ENCODE data around the gene EYA2.

DNA sequence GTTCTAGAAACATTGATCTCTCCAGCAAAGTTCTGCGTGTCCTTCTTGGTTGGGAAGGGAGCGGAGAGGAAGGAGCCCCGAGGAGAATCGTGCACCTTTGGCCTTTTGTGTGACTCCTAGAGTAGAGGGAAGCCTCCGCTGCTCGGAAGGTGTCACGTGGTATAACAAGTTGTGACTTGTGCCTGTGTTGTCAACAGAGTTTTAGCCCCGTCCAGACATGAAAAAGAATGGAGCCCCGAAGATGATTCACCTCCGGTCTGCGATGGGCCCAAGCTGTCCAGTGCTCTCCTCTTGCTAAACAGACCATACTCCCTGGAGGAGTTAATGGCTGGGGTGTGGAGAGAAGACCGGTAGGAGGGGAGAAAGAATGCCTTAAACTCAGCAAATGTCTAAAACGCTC, 7.0 kb downstream of the EYA2 start:
- TF ChIP-seq, protein P1, sequence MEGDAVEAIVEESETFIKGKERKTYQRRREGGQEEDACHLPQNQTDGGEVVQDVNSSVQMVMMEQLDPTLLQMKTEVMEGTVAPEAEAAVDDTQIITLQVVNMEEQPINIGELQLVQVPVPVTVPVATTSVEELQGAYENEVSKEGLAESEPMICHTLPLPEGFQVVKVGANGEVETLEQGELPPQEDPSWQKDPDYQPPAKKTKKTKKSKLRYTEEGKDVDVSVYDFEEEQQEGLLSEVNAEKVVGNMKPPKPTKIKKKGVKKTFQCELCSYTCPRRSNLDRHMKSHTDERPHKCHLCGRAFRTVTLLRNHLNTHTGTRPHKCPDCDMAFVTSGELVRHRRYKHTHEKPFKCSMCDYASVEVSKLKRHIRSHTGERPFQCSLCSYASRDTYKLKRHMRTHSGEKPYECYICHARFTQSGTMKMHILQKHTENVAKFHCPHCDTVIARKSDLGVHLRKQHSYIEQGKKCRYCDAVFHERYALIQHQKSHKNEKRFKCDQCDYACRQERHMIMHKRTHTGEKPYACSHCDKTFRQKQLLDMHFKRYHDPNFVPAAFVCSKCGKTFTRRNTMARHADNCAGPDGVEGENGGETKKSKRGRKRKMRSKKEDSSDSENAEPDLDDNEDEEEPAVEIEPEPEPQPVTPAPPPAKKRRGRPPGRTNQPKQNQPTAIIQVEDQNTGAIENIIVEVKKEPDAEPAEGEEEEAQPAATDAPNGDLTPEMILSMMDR (IDR thresholded peaks at IDR 0.05; ENCODE audit: extremely low read depth in 1 of 2, insufficient read depth in 1 of 2, low read depth in 1 of 2, low read length in 2 of 2): no peak
- TF ChIP-seq POLR2AphosphoS5 (IDR thresholded peaks at IDR 0.05; ENCODE audit: insufficient read depth, low read depth, low read length) (no peak), EZH2 (IDR thresholded peaks at IDR 0.05; ENCODE audit: borderline replicate concordance, low read depth, low read length, severe bottlenecking) (no peak), POLR2A (IDR thresholded peaks at IDR 0.05; ENCODE audit: low read depth, low read length) (no peak), GATA2 (IDR thresholded peaks at IDR 0.05; ENCODE audit: insufficient read depth, insufficient read length, low read depth, low read length) (no peak), FOS (IDR thresholded peaks at IDR 0.05; ENCODE audit: borderline replicate concordance, insufficient read depth, low read length) (no peak), JUN (IDR thresholded peaks at IDR 0.05; ENCODE audit: borderline replicate concordance, insufficient read depth, insufficient read length, low read depth) (no peak), MYC (IDR thresholded peaks at IDR 0.05; ENCODE audit: low read depth, low read length) (no peak)
- TF ChIP-seq, protein P2, sequence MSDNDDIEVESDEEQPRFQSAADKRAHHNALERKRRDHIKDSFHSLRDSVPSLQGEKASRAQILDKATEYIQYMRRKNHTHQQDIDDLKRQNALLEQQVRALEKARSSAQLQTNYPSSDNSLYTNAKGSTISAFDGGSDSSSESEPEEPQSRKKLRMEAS (IDR thresholded peaks at IDR 0.05; ENCODE audit: insufficient read depth, insufficient read length): no peak

Measured in endothelial cell of umbilical vein (primary cell).